Colonic mucosa (tissue), 4 donors: Measurements from ENCODE around the gene GATAD2B. TPM values are rescaled to one million over a fixed set of nuclear protein-coding genes. Genes with fewer than 3 reads are reported as not detected.
"Not testable (repeated sequence)": the region's sequence is repeated elsewhere in the genome, so short reads cannot be mapped to it uniquely, and the experiment has no call there.

Experiments
- DNase-seq: peaks from one replicate; pipeline ENCODE4 v3.0.0-alpha.2; 2020
- H3K27ac ChIP-seq: fragments of 200-600 bp; one replicate; pipeline ENCODE4 v1.8.0; 2021
- H3K27me3 ChIP-seq: fragments of 200-600 bp; one replicate; pipeline ENCODE4 v1.8.0; 2021
- H3K36me3 ChIP-seq: fragments of 200-600 bp; one replicate; pipeline ENCODE4 v1.8.0; 2021
- H3K4me1 ChIP-seq: fragments of 200-600 bp; one replicate; pipeline ENCODE4 v1.8.0; 2021; ENCODE audit warnings: mild to moderate bottlenecking
- H3K4me3 ChIP-seq: fragments of 200-600 bp; one replicate; pipeline ENCODE4 v1.8.0; 2021
- H3K9ac ChIP-seq, 2 donors: one replicate each; pipeline ENCODE4 v1.7.0; 2013; ENCODE audit warnings: control low read depth in 2 of 2, low read depth in 2 of 2, low read length in 2 of 2
- H3K9me3 ChIP-seq: fragments of 200-600 bp; one replicate; pipeline ENCODE4 v1.8.0; 2021
- CTCF ChIP-seq: fragments of 200-600 bp; IDR thresholded peaks from one replicate; pipeline ENCODE4 v1.8.0; 2022; ENCODE audit warnings: antibody characterized with exemption, mild to moderate bottlenecking
- intact Hi-C: fragments of 100-400 bp; cut with DNase I; formaldehyde crosslinking; loops from one replicate; pipeline ENCODE4 v1.14.1; 2022
- total RNA-seq, 2 donors: library from RNA; stranded (reverse); fragmentation: NEBNext Ultra II Directional in 1 of 2; extraction: Animal tissue kit (Norgen Biotek cat#: 25700) in 1 of 2; gene quantifications; one replicate each; pipeline ENCODE4 v1.2.1, GENCODE V29; 2021
- donor health status: healthy.
- donor health status: DM: no; HTN: no; CAD: no.
- donor health status: DM: no; HTN: no; CAD: no.

Gene GATAD2B
- total RNA-seq, 2 donors from 2014 or later: 32.5 to 36.5 TPM

DNA sequence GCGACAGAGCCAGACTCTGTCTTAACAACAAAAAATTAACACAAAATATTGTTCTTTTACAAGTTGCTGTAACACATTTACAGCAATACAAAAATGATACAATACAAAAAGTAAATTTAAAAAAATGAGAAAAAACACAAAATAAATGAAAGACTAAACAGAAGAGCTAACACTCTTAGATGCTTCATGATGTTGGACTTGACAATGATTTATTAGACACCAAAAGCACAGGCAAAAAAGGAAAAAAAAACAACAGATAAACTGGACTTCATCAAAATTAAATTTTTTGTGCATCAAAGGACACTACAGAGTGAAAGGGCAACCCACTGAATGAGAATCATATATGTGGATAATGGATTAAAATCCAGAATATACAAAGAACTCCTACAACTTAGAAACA lies 16.4 kb downstream of the GATAD2B start:
- DNase-seq: no peak

GRCh38 chr1:153905908-153906307 lies 16.9 kb downstream of the GATAD2B start:
- H3K27me3 ChIP-seq, H3K9ac ChIP-seq, H3K27ac ChIP-seq, H3K4me3 ChIP-seq, DNase-seq, H3K4me1 ChIP-seq, H3K36me3 ChIP-seq, H3K9me3 ChIP-seq, intact Hi-C loops: not testable (repeated sequence)

More for the DNA sequence above, 16.4 kb downstream of the GATAD2B start:
- Histone ChIP-seq H3K4me3 (no peak overlapping the region), H3K27ac (no peak overlapping the region), H3K9me3 (no peaks in the 10 kb centered on the region), H3K9ac (no peak overlapping the region), H3K4me1 (no peaks in the 10 kb centered on the region), H3K27me3 (no peaks in the 10 kb centered on the region), H3K36me3 (no peaks in the 10 kb centered on the region)
- TF ChIP-seq CTCF: no peak
- intact Hi-C loops: no loop called here

GRCh38 chr1:153903841-153904455 lies 18.8 kb downstream of the GATAD2B start:
- Histone ChIP-seq H3K4me1 (no peaks in the 10 kb centered on the region), H3K27me3 (no peaks in the 10 kb centered on the region), H3K9me3 (no peaks in the 10 kb centered on the region), H3K9ac (no peak overlapping the region), H3K36me3 (no peaks in the 10 kb centered on the region), H3K4me3 (no peak overlapping the region), H3K27ac (no peak overlapping the region)
- intact Hi-C loops: no loop called here
- TF ChIP-seq CTCF: no peak
- DNase-seq: no peak

- no peak for TF ChIP-seq CTCF
- Histone ChIP-seq H3K36me3 (no peaks in the 10 kb centered on the region), H3K4me1 (no peaks in the 10 kb centered on the region)
Measured at GRCh38 chr1:153899509-153899908, 23.3 kb downstream of the GATAD2B start.

GRCh38 chr1:153895866-153896265 lies 26.9 kb downstream of the GATAD2B start:
- H3K36me3 ChIP-seq, H3K9ac ChIP-seq, H3K27me3 ChIP-seq, H3K4me3 ChIP-seq, intact Hi-C loops, H3K27ac ChIP-seq, H3K9me3 ChIP-seq, DNase-seq, H3K4me1 ChIP-seq: not testable (repeated sequence)

More at GRCh38 chr1:153899509-153899908, 23.3 kb downstream of the GATAD2B start:
- Histone ChIP-seq H3K9me3 (no peaks in the 10 kb centered on the region), H3K4me3 (no peak overlapping the region), H3K27me3 (no peaks in the 10 kb centered on the region), H3K9ac (no peak overlapping the region), H3K27ac (no peak overlapping the region)
- intact Hi-C loops: no loop called here
- no peak for DNase-seq

GRCh38 chr1:153891042-153891441 lies 31.7 kb downstream of the GATAD2B start:
- H3K9me3 ChIP-seq, DNase-seq, H3K36me3 ChIP-seq, H3K27ac ChIP-seq, H3K4me1 ChIP-seq, H3K4me3 ChIP-seq, H3K27me3 ChIP-seq, intact Hi-C loops, H3K9ac ChIP-seq: not testable (repeated sequence)

GRCh38 chr1:153888533-153888932 lies 34.2 kb downstream of the GATAD2B start:
- intact Hi-C loops: no loop called here
- TF ChIP-seq CTCF: no peak
- Histone ChIP-seq H3K36me3 (no peaks in the 10 kb centered on the region), H3K9me3 (no peaks in the 10 kb centered on the region), H3K27me3 (no peaks in the 10 kb centered on the region), H3K9ac (peak overlapping the region in 1 of 2 donors; percentile 7), H3K27ac (no peak overlapping the region), H3K4me1 (no peaks in the 10 kb centered on the region), H3K4me3 (no peak overlapping the region)
- no peak for DNase-seq
